ENCODE results near the gene SNAPC4. TPM values are rescaled to one million over a fixed set of nuclear protein-coding genes. Genes with fewer than 3 reads are reported as not detected.

Gene SNAPC4
- total and polyA plus RNA-seq, 2 of the 8 experiments (the other 6 are each of a cell fraction or from before 2014, with no cell fraction given), result 6.9 to 18.1 TPM

DNA sequence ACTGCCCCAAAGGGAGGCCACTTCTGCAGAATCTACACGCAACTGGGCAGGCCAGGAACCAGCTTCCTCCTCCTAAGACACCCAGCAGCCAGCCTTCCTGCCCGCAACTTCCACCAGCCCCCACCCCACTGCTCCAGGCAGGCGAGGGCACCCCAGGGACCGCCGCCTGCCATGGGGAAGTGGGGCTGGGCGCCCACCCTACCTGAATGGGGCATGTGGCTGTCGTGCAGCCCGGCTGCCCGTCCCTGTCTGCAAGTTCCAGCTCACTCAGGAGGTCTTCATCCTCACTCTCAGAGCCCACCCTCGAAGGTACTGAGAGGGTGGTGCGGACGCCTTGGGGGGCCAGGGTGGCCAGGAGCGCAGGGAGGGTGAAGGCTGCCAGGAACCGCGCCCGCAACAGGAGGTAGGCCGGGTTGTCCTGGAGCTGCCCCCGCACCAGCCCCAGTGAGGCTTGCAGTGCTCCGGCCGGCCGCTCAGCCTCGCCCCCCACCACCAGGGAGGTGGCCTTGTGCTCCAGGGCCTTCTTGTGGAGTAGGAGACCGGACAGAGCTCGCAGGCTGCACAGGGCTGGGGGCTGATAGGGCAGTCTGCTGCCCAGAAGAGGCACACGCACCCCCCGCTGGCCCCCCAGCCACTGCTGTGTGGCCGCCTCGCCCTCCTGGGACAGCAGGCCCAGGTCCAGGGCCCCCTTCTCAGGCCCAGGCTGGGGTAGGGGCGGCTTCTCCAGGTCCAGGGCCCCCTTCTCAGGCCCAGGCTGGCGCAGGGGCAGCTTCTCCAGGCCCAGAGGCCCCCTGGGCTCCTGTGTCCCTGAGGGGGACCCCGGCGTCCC lies 22.4 kb downstream of the SNAPC4 start (continued):
- TF ChIP-seq, protein P1, sequence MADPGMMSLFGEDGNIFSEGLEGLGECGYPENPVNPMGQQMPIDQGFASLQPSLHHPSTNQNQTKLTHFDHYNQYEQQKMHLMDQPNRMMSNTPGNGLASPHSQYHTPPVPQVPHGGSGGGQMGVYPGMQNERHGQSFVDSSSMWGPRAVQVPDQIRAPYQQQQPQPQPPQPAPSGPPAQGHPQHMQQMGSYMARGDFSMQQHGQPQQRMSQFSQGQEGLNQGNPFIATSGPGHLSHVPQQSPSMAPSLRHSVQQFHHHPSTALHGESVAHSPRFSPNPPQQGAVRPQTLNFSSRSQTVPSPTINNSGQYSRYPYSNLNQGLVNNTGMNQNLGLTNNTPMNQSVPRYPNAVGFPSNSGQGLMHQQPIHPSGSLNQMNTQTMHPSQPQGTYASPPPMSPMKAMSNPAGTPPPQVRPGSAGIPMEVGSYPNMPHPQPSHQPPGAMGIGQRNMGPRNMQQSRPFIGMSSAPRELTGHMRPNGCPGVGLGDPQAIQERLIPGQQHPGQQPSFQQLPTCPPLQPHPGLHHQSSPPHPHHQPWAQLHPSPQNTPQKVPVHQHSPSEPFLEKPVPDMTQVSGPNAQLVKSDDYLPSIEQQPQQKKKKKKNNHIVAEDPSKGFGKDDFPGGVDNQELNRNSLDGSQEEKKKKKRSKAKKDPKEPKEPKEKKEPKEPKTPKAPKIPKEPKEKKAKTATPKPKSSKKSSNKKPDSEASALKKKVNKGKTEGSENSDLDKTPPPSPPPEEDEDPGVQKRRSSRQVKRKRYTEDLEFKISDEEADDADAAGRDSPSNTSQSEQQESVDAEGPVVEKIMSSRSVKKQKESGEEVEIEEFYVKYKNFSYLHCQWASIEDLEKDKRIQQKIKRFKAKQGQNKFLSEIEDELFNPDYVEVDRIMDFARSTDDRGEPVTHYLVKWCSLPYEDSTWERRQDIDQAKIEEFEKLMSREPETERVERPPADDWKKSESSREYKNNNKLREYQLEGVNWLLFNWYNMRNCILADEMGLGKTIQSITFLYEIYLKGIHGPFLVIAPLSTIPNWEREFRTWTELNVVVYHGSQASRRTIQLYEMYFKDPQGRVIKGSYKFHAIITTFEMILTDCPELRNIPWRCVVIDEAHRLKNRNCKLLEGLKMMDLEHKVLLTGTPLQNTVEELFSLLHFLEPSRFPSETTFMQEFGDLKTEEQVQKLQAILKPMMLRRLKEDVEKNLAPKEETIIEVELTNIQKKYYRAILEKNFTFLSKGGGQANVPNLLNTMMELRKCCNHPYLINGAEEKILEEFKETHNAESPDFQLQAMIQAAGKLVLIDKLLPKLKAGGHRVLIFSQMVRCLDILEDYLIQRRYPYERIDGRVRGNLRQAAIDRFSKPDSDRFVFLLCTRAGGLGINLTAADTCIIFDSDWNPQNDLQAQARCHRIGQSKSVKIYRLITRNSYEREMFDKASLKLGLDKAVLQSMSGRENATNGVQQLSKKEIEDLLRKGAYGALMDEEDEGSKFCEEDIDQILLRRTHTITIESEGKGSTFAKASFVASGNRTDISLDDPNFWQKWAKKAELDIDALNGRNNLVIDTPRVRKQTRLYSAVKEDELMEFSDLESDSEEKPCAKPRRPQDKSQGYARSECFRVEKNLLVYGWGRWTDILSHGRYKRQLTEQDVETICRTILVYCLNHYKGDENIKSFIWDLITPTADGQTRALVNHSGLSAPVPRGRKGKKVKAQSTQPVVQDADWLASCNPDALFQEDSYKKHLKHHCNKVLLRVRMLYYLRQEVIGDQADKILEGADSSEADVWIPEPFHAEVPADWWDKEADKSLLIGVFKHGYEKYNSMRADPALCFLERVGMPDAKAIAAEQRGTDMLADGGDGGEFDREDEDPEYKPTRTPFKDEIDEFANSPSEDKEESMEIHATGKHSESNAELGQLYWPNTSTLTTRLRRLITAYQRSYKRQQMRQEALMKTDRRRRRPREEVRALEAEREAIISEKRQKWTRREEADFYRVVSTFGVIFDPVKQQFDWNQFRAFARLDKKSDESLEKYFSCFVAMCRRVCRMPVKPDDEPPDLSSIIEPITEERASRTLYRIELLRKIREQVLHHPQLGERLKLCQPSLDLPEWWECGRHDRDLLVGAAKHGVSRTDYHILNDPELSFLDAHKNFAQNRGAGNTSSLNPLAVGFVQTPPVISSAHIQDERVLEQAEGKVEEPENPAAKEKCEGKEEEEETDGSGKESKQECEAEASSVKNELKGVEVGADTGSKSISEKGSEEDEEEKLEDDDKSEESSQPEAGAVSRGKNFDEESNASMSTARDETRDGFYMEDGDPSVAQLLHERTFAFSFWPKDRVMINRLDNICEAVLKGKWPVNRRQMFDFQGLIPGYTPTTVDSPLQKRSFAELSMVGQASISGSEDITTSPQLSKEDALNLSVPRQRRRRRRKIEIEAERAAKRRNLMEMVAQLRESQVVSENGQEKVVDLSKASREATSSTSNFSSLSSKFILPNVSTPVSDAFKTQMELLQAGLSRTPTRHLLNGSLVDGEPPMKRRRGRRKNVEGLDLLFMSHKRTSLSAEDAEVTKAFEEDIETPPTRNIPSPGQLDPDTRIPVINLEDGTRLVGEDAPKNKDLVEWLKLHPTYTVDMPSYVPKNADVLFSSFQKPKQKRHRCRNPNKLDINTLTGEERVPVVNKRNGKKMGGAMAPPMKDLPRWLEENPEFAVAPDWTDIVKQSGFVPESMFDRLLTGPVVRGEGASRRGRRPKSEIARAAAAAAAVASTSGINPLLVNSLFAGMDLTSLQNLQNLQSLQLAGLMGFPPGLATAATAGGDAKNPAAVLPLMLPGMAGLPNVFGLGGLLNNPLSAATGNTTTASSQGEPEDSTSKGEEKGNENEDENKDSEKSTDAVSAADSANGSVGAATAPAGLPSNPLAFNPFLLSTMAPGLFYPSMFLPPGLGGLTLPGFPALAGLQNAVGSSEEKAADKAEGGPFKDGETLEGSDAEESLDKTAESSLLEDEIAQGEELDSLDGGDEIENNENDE (IDR thresholded peaks at IDR 0.05; ENCODE audit: insufficient replicate concordance, low read length), result no peak
- TF ChIP-seq RBBP5 (IDR thresholded peaks at IDR 0.05; ENCODE audit: borderline replicate concordance, low read depth, low read length), result no peak
- TF ChIP-seq, protein P2, sequence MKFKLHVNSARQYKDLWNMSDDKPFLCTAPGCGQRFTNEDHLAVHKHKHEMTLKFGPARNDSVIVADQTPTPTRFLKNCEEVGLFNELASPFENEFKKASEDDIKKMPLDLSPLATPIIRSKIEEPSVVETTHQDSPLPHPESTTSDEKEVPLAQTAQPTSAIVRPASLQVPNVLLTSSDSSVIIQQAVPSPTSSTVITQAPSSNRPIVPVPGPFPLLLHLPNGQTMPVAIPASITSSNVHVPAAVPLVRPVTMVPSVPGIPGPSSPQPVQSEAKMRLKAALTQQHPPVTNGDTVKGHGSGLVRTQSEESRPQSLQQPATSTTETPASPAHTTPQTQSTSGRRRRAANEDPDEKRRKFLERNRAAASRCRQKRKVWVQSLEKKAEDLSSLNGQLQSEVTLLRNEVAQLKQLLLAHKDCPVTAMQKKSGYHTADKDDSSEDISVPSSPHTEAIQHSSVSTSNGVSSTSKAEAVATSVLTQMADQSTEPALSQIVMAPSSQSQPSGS (IDR thresholded peaks at IDR 0.05; ENCODE audit: low read length), result no peak
- no peak for TF ChIP-seq TEAD4 (IDR thresholded peaks at IDR 0.05; ENCODE audit: low read depth, low read length)
- no peak for TF ChIP-seq KDM1A (IDR thresholded peaks at IDR 0.05; ENCODE audit: borderline replicate concordance, low read length)
- TF ChIP-seq JUND (IDR thresholded peaks at IDR 0.05; ENCODE audit: low read length), result no peak
- TF ChIP-seq HDAC6 (IDR thresholded peaks at IDR 0.05; ENCODE audit: low read depth, low read length), result no peak
- no peak for TF ChIP-seq TAF7 (optimal IDR thresholded peaks at IDR 0.05; ENCODE audit: borderline replicate concordance, low read depth, low read length)
